ENCODE measurements around the gene CHRNA9. TPM values are rescaled to one million over a fixed set of nuclear protein-coding genes. Genes with fewer than 3 reads are reported as not detected.
"Not testable (repeated sequence)": the region's sequence is repeated elsewhere in the genome, so short reads cannot be mapped to it uniquely, and the experiment has no call there.

The CHRNA9 gene
- total RNA-seq, 1 donor from 2014 or later, result not detected

DNA sequence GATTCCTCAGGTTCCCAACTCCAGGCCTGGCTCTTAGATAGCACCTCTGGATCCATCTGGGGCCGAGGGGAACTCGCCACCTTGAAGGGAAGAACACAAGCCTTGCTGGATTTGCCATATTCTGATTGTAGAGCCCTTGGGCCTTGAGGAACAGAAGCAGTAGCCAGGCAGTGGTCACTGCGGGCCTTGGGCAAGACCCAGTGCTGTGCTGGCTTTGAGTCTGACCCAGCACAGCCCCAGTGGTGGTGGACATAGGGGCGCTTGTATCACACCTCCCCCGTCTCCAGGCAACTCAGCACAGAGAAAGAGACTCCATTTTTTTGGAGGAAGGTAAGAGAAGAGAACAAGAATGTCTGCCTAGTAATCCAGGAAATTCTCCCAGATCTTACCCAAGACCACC lies 45.5 kb downstream of the CHRNA9 start:
- no peak for DNase-seq

DNA sequence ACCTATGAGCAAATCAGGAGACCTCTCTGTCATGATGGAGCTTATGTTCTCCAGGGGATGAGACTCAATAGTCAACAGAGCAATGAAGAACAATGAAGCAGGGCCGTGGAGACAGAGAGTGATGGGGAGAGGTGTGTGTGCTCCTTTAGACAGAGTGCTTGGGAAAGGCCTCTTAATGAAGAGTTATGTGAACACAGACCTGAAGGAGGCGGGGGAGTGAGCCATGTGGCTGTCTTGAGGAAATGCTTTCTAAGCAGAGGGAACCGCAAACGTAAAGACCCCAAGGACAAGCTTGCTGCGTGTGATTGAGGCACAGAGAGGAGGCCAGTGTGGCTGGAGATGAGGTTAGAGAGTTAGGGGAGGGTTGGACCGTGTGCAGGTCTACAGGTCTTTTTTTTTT lies 53.1 kb downstream of the CHRNA9 start:
- no peak for DNase-seq

GRCh38 chr4:40389986-40390385 lies 54.9 kb downstream of the CHRNA9 start:
- no peak for DNase-seq

DNA sequence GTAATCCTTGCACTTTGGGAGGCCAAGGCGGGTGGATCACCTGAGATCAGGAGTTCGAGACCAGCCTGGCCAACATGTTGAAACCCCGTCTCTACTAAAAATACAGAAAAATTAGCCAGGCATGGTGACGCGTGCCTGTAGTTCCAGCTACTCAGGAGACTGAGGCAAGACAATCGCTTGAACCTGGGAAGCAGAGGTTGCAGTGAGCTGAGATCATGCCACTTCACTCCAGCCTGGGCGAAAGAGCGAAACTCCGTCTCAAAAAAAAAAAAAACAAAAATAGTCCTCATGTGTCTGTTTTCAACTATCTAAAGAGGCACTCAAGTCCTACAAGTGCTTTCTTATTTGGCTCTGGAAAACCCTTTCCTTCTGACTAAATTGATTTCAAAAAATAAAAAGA lies 57.1 kb downstream of the CHRNA9 start:
- not testable (repeated sequence) for DNase-seq

- peak; percentile 28 for DNase-seq
Observed at GRCh38 chr4:40394236-40394635, 59.1 kb downstream of the CHRNA9 start.

DNA sequence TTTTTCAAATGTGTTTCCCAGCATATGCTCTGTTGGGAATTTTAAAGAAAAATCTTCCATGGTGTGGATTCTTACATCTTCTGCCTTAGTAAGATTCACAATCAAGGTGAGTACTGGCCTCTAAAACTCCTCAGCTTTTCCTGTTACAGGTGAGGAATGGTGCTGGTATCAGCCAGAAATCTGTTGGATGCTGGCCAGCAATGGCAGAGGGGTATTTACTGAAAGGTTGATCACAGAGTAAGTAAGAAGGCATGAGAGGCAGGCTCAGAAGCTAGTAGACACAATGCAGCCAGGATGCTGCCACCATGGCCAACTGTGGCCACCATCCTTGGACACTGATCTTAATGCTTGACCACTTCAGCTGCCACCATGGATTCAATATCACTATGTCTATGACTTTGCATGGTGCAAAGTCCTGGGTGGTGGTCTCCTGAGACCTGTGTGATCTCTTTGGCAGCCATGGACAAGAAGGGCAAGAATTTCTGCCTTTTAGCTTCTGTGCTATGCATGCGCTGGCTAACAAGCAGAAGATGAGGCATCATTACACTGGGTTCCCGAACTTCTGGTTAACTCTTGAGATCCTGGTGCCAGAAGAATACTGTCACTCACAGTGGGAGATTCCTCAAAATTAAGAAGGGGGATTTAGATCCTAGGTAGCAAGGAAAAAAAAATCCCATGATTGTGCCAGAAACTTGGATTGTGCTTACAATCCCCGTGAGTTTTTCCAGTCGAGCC lies 60.2 kb downstream of the CHRNA9 start:
- no peak for DNase-seq

DNA sequence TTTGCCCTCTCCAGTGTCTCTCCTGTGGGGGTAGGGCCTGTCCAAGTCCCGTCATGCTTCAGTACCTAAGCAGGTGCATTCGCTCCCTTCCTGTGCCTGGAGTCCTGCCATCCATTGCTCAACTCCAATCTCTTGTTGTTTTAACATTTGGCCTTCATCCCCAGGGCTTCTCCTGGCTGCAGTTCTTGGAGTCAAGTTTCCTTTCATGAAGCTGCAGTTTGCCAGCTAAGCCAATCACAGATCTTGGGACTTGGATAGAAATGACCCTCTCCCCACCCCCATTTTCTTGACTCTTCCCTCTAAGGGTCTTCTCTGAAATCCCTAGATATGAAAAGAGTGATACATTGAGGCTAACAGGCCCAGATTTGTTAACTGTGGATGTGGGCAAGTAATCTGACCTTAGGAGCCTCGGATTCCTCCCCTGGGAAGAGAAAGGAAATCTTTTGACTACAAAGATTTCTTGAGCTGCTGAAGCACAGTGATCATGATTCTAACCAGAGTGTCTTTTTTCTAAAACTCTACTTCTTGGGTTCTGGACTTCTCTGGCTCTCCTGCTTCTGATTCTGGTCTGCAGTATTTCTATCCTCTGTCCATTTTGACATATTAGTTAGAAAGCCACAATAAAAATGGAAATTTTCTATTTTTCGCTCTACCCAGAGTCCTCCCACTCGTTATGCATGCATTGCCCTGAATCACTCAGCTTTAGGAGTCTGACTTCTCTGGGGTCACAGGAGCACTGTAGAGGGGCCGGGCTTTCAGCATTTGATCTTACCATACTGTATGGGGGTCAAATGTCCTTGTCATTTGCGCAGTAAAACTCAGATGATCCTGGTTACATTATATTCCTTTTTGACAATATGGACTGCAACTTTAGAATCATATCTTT lies 61.0 kb downstream of the CHRNA9 start:
- DNase-seq, result peak; percentile 75

DNA sequence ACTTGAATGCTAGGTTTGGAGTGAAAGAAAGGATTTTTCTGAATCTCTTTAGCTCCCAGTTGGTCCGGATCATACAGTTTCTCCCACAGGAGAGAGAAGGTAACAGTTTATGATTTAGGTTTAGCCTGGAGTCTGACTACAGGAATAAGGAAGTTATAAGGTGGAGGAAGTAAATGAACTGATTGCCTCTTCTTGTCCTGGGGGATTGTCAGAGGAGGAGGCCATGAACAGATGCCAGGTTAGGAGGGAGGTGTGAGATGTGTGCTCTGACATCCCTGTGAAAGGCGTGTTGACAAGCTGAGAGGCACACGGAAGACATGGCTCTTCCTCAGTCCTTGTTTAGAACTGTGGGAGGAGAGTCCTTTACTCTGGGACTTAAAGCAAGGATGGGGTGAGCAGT lies 64.4 kb downstream of the CHRNA9 start:
- DNase-seq, result no peak

- DNase-seq, result no peak
Observed at GRCh38 chr4:40401096-40401495, 66.0 kb downstream of the CHRNA9 start.

- DNase-seq, result peak; percentile 87
Observed at GRCh38 chr4:40401631-40402030, 66.5 kb downstream of the CHRNA9 start.

DNA sequence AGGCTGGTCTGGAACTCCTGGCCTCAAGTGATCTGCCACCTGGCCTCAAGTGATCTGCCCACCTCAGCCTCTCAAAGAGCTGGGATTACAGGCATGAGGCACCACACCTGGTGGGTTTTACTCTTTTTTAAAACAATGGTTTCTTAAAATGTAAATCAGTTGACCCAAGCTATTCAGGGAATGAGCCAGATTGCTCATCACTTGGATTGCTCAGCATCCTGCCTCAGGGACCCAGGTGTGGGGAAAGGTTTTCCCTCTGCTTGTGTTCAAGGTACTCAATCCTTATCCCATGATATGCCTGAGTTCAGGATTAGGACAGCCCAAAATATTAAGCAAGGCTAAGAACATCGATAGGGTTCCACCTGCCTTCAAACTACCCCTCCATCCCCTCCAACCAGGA lies 67.4 kb downstream of the CHRNA9 start:
- no peak for DNase-seq

DNA sequence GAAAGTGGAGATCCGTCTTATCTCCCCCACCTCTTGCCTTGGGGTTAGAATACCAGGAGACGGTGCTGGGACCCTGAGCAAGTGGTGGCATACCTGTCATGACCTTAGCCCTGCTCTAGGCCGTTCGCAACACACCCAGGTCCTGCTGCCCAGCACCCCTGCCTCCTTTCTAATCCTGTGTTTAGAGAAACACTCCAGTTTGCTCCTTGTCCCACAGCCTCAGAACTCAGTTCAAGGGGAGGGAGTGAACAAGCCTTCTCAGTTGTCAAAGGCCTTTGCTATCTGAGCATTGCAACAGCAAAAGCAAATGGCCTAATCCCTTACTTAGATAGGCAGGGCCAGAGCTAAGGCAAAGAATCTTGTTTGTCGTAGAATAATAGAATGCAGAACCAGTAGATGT lies 67.9 kb downstream of the CHRNA9 start:
- no peak for DNase-seq

Small RNA genes within 50 kb of the gene (small RNA-seq; reads per million reads assigned to genes)
- gene RNU7-74P (ENCODE audit: low replicate concordance), result not detected

Other genes with a start within 250 kb of the CHRNA9 start
- gene RHOH, start 138.3 kb upstream of the CHRNA9 start, total RNA-seq, result 0.62 TPM

All from tongue (tissue), 3 donors.